Spinal cord (tissue), 9 donors: ENCODE measurements around the gene CCR5AS.

Experiments used
- DNase-seq, 6 donors: peaks; one replicate each; pipeline versions ENCODE4 v3.0.0 to v3.0.0-alpha.2; 2013 to 2015; ENCODE audit warnings: low spot score in 6 of 6, low read depth in 4 of 6
- H3K27ac ChIP-seq: one replicate; pipeline ENCODE4 v1.5.1; 2013; ENCODE audit warnings: low read depth, low read length, control low read depth
- H3K27me3 ChIP-seq: one replicate; pipeline ENCODE4 v1.6.1; 2013; ENCODE audit warnings: low read length; ENCODE audit not compliant: control insufficient read depth, insufficient read depth
- H3K36me3 ChIP-seq: one replicate; pipeline ENCODE4 v1.6.1; 2013; ENCODE audit warnings: low read length; ENCODE audit not compliant: control insufficient read depth, insufficient read depth
- H3K4me1 ChIP-seq: one replicate; pipeline ENCODE4 v1.6.1; 2013; ENCODE audit warnings: low read length; ENCODE audit not compliant: control insufficient read depth, insufficient read depth
- H3K4me3 ChIP-seq: one replicate; pipeline ENCODE4 v1.5.1; 2013; ENCODE audit warnings: low read depth, low read length, control low read depth
- H3K9me3 ChIP-seq: one replicate; pipeline ENCODE4 v1.6.1; 2013; ENCODE audit warnings: low read length; ENCODE audit not compliant: control insufficient read depth, insufficient read depth
- WGBS: methylation state at CpG from one replicate; pipeline ENCODE4 v1.1.5; 2013; ENCODE audit warnings: missing lambda C conversion rate; ENCODE audit not compliant: insufficient coverage; 5-methylcytosine and 5-hydroxymethylcytosine counted together
- donor health status: healthy.

Gene CCR5AS

GRCh38 chr3:46372492-46373359, 34.1 kb downstream of the CCR5AS start:
- 89% methylated on average over 6 of the region's 9 CpGs for WGBS
- no peak overlapping the region for H3K4me3 ChIP-seq

GRCh38 chr3:46371519-46372340, 35.1 kb downstream of the CCR5AS start:
- no peak for DNase-seq
- 73% methylated on average over 6 of the region's 10 CpGs for WGBS
- H3K9me3 ChIP-seq: no peaks in the 10 kb centered on the region
- no peak overlapping the region for H3K27ac ChIP-seq
- H3K4me3 ChIP-seq: no peak overlapping the region
- no peaks in the 10 kb centered on the region for H3K4me1 ChIP-seq
- H3K27me3 ChIP-seq: no peaks in the 10 kb centered on the region
- H3K36me3 ChIP-seq: no peaks in the 10 kb centered on the region

More at GRCh38 chr3:46372492-46373359, 34.1 kb downstream of the CCR5AS start:
- DNase-seq: no peak
- no peaks in the 10 kb centered on the region for H3K9me3 ChIP-seq
- H3K27me3 ChIP-seq: no peaks in the 10 kb centered on the region
- H3K36me3 ChIP-seq: no peaks in the 10 kb centered on the region
- no peak overlapping the region for H3K27ac ChIP-seq
- H3K4me1 ChIP-seq: no peaks in the 10 kb centered on the region

- no peaks in the 10 kb centered on the region for H3K9me3 ChIP-seq
- H3K4me1 ChIP-seq: no peaks in the 10 kb centered on the region
- DNase-seq: no peak
- no peaks in the 10 kb centered on the region for H3K27me3 ChIP-seq
- WGBS: 40% methylated on average over 1 of the region's 5 CpGs
- no peak within 1 kb of the TSS for H3K27ac ChIP-seq
- no peak within 1 kb of the TSS for H3K4me3 ChIP-seq
- no peaks in the 10 kb centered on the region for H3K36me3 ChIP-seq
Measured at GRCh38 chr3:46370839-46371518, 35.9 kb downstream of the CCR5AS start, which contains the start of gene CCR5. TSS of gene CCR5 (plus strand) at chr3:46370946. CDS start at chr3:46372903, 1,957 bp downstream.

GRCh38 chr3:46369675-46370132, 37.2 kb downstream of the CCR5AS start:
- no peaks in the 10 kb centered on the region for H3K27me3 ChIP-seq
- no peak overlapping the region for H3K4me3 ChIP-seq
- WGBS: 93% methylated on average over 3 of the region's 6 CpGs
- H3K4me1 ChIP-seq: no peaks in the 10 kb centered on the region
- DNase-seq: no peak
- no peaks in the 10 kb centered on the region for H3K9me3 ChIP-seq
- H3K36me3 ChIP-seq: no peaks in the 10 kb centered on the region
- no peak overlapping the region for H3K27ac ChIP-seq

- Histone ChIP-seq H3K36me3 (no peaks in the 10 kb centered on the region), H3K27ac (no peak overlapping the region), H3K27me3 (no peaks in the 10 kb centered on the region), H3K4me3 (no peak overlapping the region), H3K4me1 (no peaks in the 10 kb centered on the region), H3K9me3 (no peaks in the 10 kb centered on the region)
- WGBS: 54% methylated on average over 2 of the region's 4 CpGs
- peak in 1 of 6 donors; percentile 58 for DNase-seq
Measured at GRCh38 chr3:46369151-46369550, 37.7 kb downstream of the CCR5AS start.

GRCh38 chr3:46368569-46368968, 38.3 kb downstream of the CCR5AS start:
- no CpG with 5 or more reads among the region's 7 CpGs for WGBS
- no peaks in the 10 kb centered on the region for H3K4me1 ChIP-seq
- no peaks in the 10 kb centered on the region for H3K36me3 ChIP-seq
- H3K4me3 ChIP-seq: no peak overlapping the region
- peak in 1 of 6 donors; percentile 20 for DNase-seq
- no peaks in the 10 kb centered on the region for H3K9me3 ChIP-seq
- H3K27ac ChIP-seq: no peak overlapping the region
- no peaks in the 10 kb centered on the region for H3K27me3 ChIP-seq

- Histone ChIP-seq H3K27me3 (no peaks in the 10 kb centered on the region), H3K4me1 (no peaks in the 10 kb centered on the region), H3K4me3 (no peak overlapping the region), H3K27ac (no peak overlapping the region), H3K9me3 (no peaks in the 10 kb centered on the region), H3K36me3 (no peaks in the 10 kb centered on the region)
- WGBS: 78% methylated on average over 2 of the region's 5 CpGs
- no peak for DNase-seq
Measured at GRCh38 chr3:46367811-46368210, 39.1 kb downstream of the CCR5AS start.

GRCh38 chr3:46365737-46366524, 40.9 kb downstream of the CCR5AS start:
- Histone ChIP-seq H3K27ac (no peak overlapping the region), H3K4me3 (no peak overlapping the region), H3K27me3 (no peaks in the 10 kb centered on the region), H3K4me1 (peaks cover under 1% of the 10 kb centered on the region), H3K36me3 (no peaks in the 10 kb centered on the region), H3K9me3 (no peaks in the 10 kb centered on the region)
- no peak for DNase-seq
- 100% methylated on average over 3 of the region's 5 CpGs for WGBS

GRCh38 chr3:46365041-46365440, 41.8 kb downstream of the CCR5AS start:
- WGBS: no CpG with 5 or more reads among the region's 4 CpGs
- Histone ChIP-seq H3K4me1 (peaks cover 3% of the 10 kb centered on the region), H3K27ac (no peak overlapping the region), H3K4me3 (no peak overlapping the region), H3K36me3 (no peaks in the 10 kb centered on the region), H3K27me3 (no peaks in the 10 kb centered on the region), H3K9me3 (no peaks in the 10 kb centered on the region)
- DNase-seq: no peak
